ENCODE data around the gene RNF207. TPM values are rescaled to one million over a fixed set of nuclear protein-coding genes. Genes with fewer than 3 reads are reported as not detected.
A peak's percentile ranks its signal among the peaks of the same experiment; 100 is the strongest.

Gene RNF207
- total and polyA plus RNA-seq, 2 of the 13 experiments (the other 11 are each of a cell fraction or from before 2014, with no cell fraction given): 9.8 to 15.9 TPM

DNA sequence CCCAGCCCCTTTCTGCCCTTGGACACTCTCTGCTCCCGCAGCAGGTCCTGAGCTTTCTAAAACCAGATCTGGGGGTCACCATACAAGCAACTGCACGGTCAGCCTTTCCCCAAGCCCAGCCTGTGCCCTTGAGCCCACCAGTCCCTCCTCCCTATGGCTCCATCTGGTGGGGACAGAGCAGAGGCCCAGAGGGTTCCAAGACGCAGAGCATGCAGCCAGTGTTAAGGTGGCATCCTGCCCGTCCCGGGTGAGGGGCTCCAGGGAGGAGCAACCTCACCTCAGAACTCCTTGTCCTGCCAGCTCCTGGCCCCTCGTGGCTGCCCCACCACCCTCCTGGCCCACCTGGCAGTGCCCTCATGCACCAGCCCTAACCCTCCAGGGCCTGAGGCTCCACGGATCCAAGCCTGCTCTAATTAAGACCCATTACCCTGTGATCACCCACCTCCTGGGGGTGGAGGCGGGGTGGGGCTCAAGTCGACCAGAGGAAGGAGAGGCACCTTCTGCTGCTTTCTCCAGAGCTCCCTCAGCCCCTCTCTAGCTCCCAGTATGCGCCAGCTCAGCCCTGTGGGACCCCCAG, 34.3 kb upstream of the RNF207 start:
- no peak for FAIRE-seq
- Histone ChIP-seq H3K79me2 (ENCODE audit: insufficient read depth, low read length) (no peaks in the 10 kb centered on the region), H3K27ac (ENCODE audit: extremely low read length, insufficient read depth, low read length) (no peak overlapping the region), H3K27me3 (ENCODE audit: control insufficient read depth in 1 of 2, insufficient read depth in 2 of 2, low read length in 2 of 2) (peaks cover 20 to 62% of the 10 kb centered on the region in 2 experiments; a peak in 4 of 5 replicates), H3K9me3 (ENCODE audit: low read length) (no peaks in the 10 kb centered on the region), H3K4me3 (replicated peaks in 1 of 3; ENCODE audit: insufficient read depth in 1 of 3, low read depth in 2 of 3, low read length in 3 of 3) (no peak overlapping the region), H4K20me1 (ENCODE audit: insufficient read depth, low read length) (no peaks in the 10 kb centered on the region), H3K4me1 (ENCODE audit: insufficient read depth, low read length) (peaks cover 15% of the 10 kb centered on the region), H3K9ac (ENCODE audit: insufficient read depth, low read depth, low read length) (no peak overlapping the region), H3K4me2 (ENCODE audit: low read depth, low read length) (no peak overlapping the region; the same call in 1 of the 2 replicates), H2AFZ (ENCODE audit: low read length) (no peak overlapping the region), H3K36me3 (replicated peaks in 1 of 2; ENCODE audit: control insufficient read depth in 1 of 2, insufficient read depth in 2 of 2, low read length in 2 of 2) (no peaks in the 10 kb centered on the region)
- peak; percentile 87 for ATAC-seq
- BruUV-seq (replicated peaks): no TSS peak
- intact Hi-C loops (cut with micrococcal nuclease; ENCODE audit: unreplicated experiment) (loop anchor here (1.0 to 2.0 kb wide), 2 partner anchors 63 to 118 kb away; no protein-coding TSS in a partner anchor), in situ Hi-C loops (cut with HindIII; ENCODE audit: extremely low pct_ligation_motif_present, low pct_unique_long_range_greater_than_20kb) (loop anchor here (5.0 kb wide), 1 partner anchor 59 kb away; no protein-coding TSS in a partner anchor)
- ChIA-PET POLR2A (no interaction called here), CTCF (ENCODE audit: low intra/inter-chr PET ratio, low total read pairs) (interaction anchor here (1.7 to 2.3 kb wide), 3 partner anchors 63 to 119 kb away, joined by 5 to 9 read pairs (median 8); no protein-coding TSS in a partner anchor)
- 6% methylated on average over 5 of the region's 10 CpGs for whole genome bisulfite sequencing (ENCODE audit: low lambda C conversion rate)
- DNase-seq (ENCODE audit: low spot score): peak; percentile 35
- TF ChIP-seq DNMT1 (CRISPR knock-in tag; IDR thresholded peaks at IDR 0.05): no peak
- TF ChIP-seq, protein P1, sequence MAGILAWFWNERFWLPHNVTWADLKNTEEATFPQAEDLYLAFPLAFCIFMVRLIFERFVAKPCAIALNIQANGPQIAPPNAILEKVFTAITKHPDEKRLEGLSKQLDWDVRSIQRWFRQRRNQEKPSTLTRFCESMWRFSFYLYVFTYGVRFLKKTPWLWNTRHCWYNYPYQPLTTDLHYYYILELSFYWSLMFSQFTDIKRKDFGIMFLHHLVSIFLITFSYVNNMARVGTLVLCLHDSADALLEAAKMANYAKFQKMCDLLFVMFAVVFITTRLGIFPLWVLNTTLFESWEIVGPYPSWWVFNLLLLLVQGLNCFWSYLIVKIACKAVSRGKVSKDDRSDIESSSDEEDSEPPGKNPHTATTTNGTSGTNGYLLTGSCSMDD (CRISPR knock-in tag; IDR thresholded peaks at IDR 0.05): no peak
- TF ChIP-seq, protein P2, sequence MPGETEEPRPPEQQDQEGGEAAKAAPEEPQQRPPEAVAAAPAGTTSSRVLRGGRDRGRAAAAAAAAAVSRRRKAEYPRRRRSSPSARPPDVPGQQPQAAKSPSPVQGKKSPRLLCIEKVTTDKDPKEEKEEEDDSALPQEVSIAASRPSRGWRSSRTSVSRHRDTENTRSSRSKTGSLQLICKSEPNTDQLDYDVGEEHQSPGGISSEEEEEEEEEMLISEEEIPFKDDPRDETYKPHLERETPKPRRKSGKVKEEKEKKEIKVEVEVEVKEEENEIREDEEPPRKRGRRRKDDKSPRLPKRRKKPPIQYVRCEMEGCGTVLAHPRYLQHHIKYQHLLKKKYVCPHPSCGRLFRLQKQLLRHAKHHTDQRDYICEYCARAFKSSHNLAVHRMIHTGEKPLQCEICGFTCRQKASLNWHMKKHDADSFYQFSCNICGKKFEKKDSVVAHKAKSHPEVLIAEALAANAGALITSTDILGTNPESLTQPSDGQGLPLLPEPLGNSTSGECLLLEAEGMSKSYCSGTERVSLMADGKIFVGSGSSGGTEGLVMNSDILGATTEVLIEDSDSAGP (CRISPR knock-in tag; IDR thresholded peaks at IDR 0.05; ENCODE audit: borderline replicate concordance): 0 out of 2 replicates have a peak, but pooled peaks have one; percentile 42
- no peak for TF ChIP-seq ZNF530 (CRISPR knock-in tag; IDR thresholded peaks at IDR 0.05; ENCODE audit: low read depth)
- TF ChIP-seq, protein P3, sequence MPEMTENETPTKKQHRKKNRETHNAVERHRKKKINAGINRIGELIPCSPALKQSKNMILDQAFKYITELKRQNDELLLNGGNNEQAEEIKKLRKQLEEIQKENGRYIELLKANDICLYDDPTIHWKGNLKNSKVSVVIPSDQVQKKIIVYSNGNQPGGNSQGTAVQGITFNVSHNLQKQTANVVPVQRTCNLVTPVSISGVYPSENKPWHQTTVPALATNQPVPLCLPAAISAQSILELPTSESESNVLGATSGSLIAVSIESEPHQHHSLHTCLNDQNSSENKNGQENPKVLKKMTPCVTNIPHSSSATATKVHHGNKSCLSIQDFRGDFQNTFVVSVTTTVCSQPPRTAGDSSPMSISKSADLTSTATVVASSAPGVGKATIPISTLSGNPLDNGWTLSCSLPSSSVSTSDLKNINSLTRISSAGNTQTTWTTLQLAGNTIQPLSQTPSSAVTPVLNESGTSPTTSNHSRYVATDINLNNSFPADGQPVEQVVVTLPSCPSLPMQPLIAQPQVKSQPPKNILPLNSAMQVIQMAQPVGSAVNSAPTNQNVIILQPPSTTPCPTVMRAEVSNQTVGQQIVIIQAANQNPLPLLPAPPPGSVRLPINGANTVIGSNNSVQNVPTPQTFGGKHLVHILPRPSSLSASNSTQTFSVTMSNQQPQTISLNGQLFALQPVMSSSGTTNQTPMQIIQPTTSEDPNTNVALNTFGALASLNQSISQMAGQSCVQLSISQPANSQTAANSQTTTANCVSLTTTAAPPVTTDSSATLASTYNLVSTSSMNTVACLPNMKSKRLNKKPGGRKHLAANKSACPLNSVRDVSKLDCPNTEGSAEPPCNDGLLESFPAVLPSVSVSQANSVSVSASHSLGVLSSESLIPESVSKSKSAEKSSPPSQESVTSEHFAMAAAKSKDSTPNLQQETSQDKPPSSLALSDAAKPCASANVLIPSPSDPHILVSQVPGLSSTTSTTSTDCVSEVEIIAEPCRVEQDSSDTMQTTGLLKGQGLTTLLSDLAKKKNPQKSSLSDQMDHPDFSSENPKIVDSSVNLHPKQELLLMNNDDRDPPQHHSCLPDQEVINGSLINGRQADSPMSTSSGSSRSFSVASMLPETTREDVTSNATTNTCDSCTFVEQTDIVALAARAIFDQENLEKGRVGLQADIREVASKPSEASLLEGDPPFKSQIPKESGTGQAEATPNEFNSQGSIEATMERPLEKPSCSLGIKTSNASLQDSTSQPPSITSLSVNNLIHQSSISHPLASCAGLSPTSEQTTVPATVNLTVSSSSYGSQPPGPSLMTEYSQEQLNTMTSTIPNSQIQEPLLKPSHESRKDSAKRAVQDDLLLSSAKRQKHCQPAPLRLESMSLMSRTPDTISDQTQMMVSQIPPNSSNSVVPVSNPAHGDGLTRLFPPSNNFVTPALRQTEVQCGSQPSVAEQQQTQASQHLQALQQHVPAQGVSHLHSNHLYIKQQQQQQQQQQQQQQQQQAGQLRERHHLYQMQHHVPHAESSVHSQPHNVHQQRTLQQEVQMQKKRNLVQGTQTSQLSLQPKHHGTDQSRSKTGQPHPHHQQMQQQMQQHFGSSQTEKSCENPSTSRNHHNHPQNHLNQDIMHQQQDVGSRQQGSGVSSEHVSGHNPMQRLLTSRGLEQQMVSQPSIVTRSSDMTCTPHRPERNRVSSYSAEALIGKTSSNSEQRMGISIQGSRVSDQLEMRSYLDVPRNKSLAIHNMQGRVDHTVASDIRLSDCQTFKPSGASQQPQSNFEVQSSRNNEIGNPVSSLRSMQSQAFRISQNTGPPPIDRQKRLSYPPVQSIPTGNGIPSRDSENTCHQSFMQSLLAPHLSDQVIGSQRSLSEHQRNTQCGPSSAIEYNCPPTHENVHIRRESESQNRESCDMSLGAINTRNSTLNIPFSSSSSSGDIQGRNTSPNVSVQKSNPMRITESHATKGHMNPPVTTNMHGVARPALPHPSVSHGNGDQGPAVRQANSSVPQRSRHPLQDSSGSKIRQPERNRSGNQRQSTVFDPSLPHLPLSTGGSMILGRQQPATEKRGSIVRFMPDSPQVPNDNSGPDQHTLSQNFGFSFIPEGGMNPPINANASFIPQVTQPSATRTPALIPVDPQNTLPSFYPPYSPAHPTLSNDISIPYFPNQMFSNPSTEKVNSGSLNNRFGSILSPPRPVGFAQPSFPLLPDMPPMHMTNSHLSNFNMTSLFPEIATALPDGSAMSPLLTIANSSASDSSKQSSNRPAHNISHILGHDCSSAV (CRISPR knock-in tag; IDR thresholded peaks at IDR 0.05; ENCODE audit: borderline replicate concordance): no peak
- peak; percentile 73 for TF ChIP-seq RAD21 (CRISPR knock-in tag; IDR thresholded peaks at IDR 0.05)
- no peak for TF ChIP-seq CEBPB (IDR thresholded peaks at IDR 0.05; ENCODE audit: borderline replicate concordance, low read depth, low read length)
- TF ChIP-seq, protein P4, sequence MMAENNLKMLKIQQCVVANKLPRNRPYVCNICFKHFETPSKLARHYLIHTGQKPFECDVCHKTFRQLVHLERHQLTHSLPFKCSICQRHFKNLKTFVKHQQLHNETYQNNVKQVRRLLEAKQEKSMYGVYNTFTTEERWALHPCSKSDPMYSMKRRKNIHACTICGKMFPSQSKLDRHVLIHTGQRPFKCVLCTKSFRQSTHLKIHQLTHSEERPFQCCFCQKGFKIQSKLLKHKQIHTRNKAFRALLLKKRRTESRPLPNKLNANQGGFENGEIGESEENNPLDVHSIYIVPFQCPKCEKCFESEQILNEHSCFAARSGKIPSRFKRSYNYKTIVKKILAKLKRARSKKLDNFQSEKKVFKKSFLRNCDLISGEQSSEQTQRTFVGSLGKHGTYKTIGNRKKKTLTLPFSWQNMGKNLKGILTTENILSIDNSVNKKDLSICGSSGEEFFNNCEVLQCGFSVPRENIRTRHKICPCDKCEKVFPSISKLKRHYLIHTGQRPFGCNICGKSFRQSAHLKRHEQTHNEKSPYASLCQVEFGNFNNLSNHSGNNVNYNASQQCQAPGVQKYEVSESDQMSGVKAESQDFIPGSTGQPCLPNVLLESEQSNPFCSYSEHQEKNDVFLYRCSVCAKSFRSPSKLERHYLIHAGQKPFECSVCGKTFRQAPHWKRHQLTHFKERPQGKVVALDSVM (CRISPR knock-in tag; IDR thresholded peaks at IDR 0.05): no peak
- no peak for TF ChIP-seq YEATS4 (CRISPR knock-in tag; IDR thresholded peaks at IDR 0.05; ENCODE audit: borderline replicate concordance)
- TF ChIP-seq XRCC5 (optimal IDR thresholded peaks at IDR 0.05; ENCODE audit: low read length): peak; percentile 57
